OCI-LY7 (cell line): Measurements from ENCODE around the gene LIN52. TPM values are rescaled to one million over a fixed set of nuclear protein-coding genes. Genes with fewer than 3 reads are reported as not detected.

Experiments used
- BruUV-seq: library from RNA; stranded (reverse); fragments of 400-500 nt; replicated peaks from 2 replicates; lab custom pipeline; 2021; lab: Mats Ljungman, UMichigan
- CTCF ChIA-PET: fragments of 300-600 bp; sonication (Branson Sonifier 250); formaldehyde crosslinking; loops from one replicate; lab custom pipeline; 2022; ENCODE audit warnings: antibody characterized with exemption; ENCODE audit not compliant: unreplicated experiment; lab: Charles Lee
- POLR2A ChIA-PET: fragments of 300-600 bp; sonication (Branson Sonifier 250); formaldehyde crosslinking; loops from one replicate; lab custom pipeline; 2022; ENCODE audit warnings: antibody characterized with exemption; lab: Charles Lee
- DNase-seq: peaks from one replicate; pipeline ENCODE4 v3.0.0-alpha.2; 2015; ENCODE audit warnings: low spot score
- H2AFZ ChIP-seq: fragments of 200-600 bp; sonication (generic), shearing (Covaris generic); 2 replicates; pipeline ENCODE4 v1.6.1; 2014; ENCODE audit warnings: mild to moderate bottlenecking, antibody characterized with exemption, low read length, moderate library complexity
- H3K27ac ChIP-seq: fragments of 200-600 bp; sonication (generic); 2 replicates; pipeline ENCODE4 v1.5.1; 2014; ENCODE audit warnings: mixed run types, low read depth, mild to moderate bottlenecking, moderate library complexity, low read length, inconsistent platforms; ENCODE audit not compliant: poor library complexity, severe bottlenecking
- H3K36me3 ChIP-seq: fragments of 200-600 bp; sonication (generic); 2 replicates; pipeline ENCODE4 v1.6.1; 2014; ENCODE audit warnings: mild to moderate bottlenecking, antibody characterized with exemption, low read length, moderate library complexity, mixed read lengths; ENCODE audit not compliant: insufficient read depth
- H3K4me1 ChIP-seq: fragments of 200-600 bp; sonication (generic); 2 replicates; pipeline ENCODE4 v1.5.1; 2014; ENCODE audit warnings: mild to moderate bottlenecking, low read length; ENCODE audit not compliant: insufficient read depth, poor library complexity, severe bottlenecking
- H3K4me2 ChIP-seq: fragments of 200-600 bp; sonication (generic); 2 replicates; pipeline ENCODE4 v1.6.1; 2014; ENCODE audit warnings: mild to moderate bottlenecking, low read length
- H3K4me3 ChIP-seq: fragments of 200-600 bp; sonication (generic); 2 replicates; pipeline ENCODE4 v1.5.1; 2014; ENCODE audit warnings: mild to moderate bottlenecking, low read depth, low read length; ENCODE audit not compliant: poor library complexity, severe bottlenecking
- H3K79me2 ChIP-seq: fragments of 200-600 bp; sonication (generic); 2 replicates; pipeline ENCODE4 v1.6.1; 2016; ENCODE audit warnings: low read depth, mild to moderate bottlenecking, low read length, moderate library complexity, mixed read lengths; ENCODE audit not compliant: insufficient read depth
- H3K9me2 ChIP-seq: fragments of 200-600 bp; sonication (generic); 2 replicates; pipeline ENCODE4 v1.6.1; 2016; ENCODE audit warnings: mild to moderate bottlenecking, low read length, mixed read lengths; ENCODE audit not compliant: insufficient read depth
- H3K9me3 ChIP-seq: fragments of 200-600 bp; sonication (generic); 2 replicates; pipeline ENCODE4 v1.6.1; 2014; ENCODE audit warnings: mild to moderate bottlenecking, mixed run types, low read length, mixed read lengths
- H4K20me1 ChIP-seq: fragments of 200-600 bp; sonication (generic); 2 replicates; pipeline ENCODE4 v1.6.1; 2014; ENCODE audit warnings: mild to moderate bottlenecking, antibody characterized with exemption, low read length, moderate library complexity, mixed read lengths; ENCODE audit not compliant: insufficient read depth
- CTCF ChIP-seq: fragments of 200-600 bp; sonication (generic); conservative IDR thresholded peaks from 2 replicates; pipeline ENCODE4 v1.5.1; 2014; ENCODE audit warnings: mild to moderate bottlenecking, antibody characterized with exemption, low read length, moderate library complexity, mixed read lengths
- EZH2phosphoT487 ChIP-seq: fragments of 200-600 bp; sonication (generic); IDR thresholded peaks from 2 replicates; pipeline ENCODE4 v1.6.1; 2018; ENCODE audit warnings: low read depth, borderline replicate concordance, mild to moderate bottlenecking, mixed run types, antibody characterized with exemption, low read length, moderate library complexity, mixed read lengths
- intact Hi-C: fragments of 100-400 bp; cut with micrococcal nuclease; formaldehyde crosslinking; loops from one replicate; pipeline ENCODE4 v1.10.0; 2022; ENCODE audit not compliant: unreplicated experiment
- total RNA-seq, 2 experiments: library from RNA; depleted of rRNA in 1 of 2; stranded (reverse); fragments of >200 nt in 1 of 2; shearing (Covaris generic) in 1 of 2; gene quantifications; 2 replicates each; pipeline ENCODE4 v1.2.3, GENCODE V29; 2014 to 2022

LIN52 gene
- total RNA-seq, 2 experiments from 2014 or later = 9.8 to 18.0 TPM

- CTCF ChIA-PET = no interaction called here
- intact Hi-C loops = no loop called here
- H4K20me1 ChIP-seq = no peaks in the 10 kb centered on the region; the same call in 1 of the 2 replicates
- H3K79me2 ChIP-seq = no peaks in the 10 kb centered on the region
- H3K27ac ChIP-seq = no peak overlapping the region
- H2AFZ ChIP-seq = no peak overlapping the region
- no peak overlapping the region for H3K4me2 ChIP-seq
- peaks cover 1% of the 10 kb centered on the region; the same call in 1 of the 2 replicates for H3K36me3 ChIP-seq
- TF ChIP-seq CTCF (no peak), EZH2phosphoT487 (no peak)
- no peak overlapping the region for H3K4me3 ChIP-seq
- no peaks in the 10 kb centered on the region for H3K9me3 ChIP-seq
- H3K9me2 ChIP-seq = no peaks in the 10 kb centered on the region
- DNase-seq = no peak
- POLR2A ChIA-PET = no interaction called here
- H3K4me1 ChIP-seq = no peaks in the 10 kb centered on the region
- BruUV-seq = no TSS peak
These were observed 119.7 kb downstream of the LIN52 start for GRCh38 chr14:74204491-74204890.

GRCh38 chr14:74205882-74206281 is 121.1 kb downstream of the LIN52 start:
- H3K4me2 ChIP-seq = no peak overlapping the region
- H3K36me3 ChIP-seq = no peaks in the 10 kb centered on the region
- no peak for TF ChIP-seq CTCF
- TF ChIP-seq EZH2phosphoT487 = no peak
- no peak for DNase-seq
- no peak overlapping the region for H3K4me3 ChIP-seq
- H2AFZ ChIP-seq = no peak overlapping the region
- intact Hi-C loops = no loop called here
- H3K9me3 ChIP-seq = no peaks in the 10 kb centered on the region
- ChIA-PET POLR2A (interaction anchor here (0.6 to 1.1 kb wide), 2 partner anchors 32 to 132 kb away, joined by 4 to 7 read pairs; no protein-coding TSS in a partner anchor), CTCF (no interaction called here)
- H4K20me1 ChIP-seq = no peaks in the 10 kb centered on the region; the same call in 1 of the 2 replicates
- no peaks in the 10 kb centered on the region for H3K9me2 ChIP-seq
- H3K4me1 ChIP-seq = no peaks in the 10 kb centered on the region
- BruUV-seq = no TSS peak
- no peaks in the 10 kb centered on the region for H3K79me2 ChIP-seq
- H3K27ac ChIP-seq = no peak overlapping the region

GRCh38 chr14:74207943-74208342 is 123.2 kb downstream of the LIN52 start:
- CTCF ChIA-PET = no interaction called here
- DNase-seq = peak; percentile 10
- H3K9me3 ChIP-seq = no peaks in the 10 kb centered on the region
- no peaks in the 10 kb centered on the region; the same call in 1 of the 2 replicates for H4K20me1 ChIP-seq
- H3K4me3 ChIP-seq = no peak overlapping the region
- H3K9me2 ChIP-seq = no peaks in the 10 kb centered on the region
- H3K79me2 ChIP-seq = no peaks in the 10 kb centered on the region
- TF ChIP-seq EZH2phosphoT487 (no peak), CTCF (peak; percentile 74)
- H3K4me2 ChIP-seq = no peak overlapping the region
- no peaks in the 10 kb centered on the region for H3K4me1 ChIP-seq
- intact Hi-C loops = no loop called here
- POLR2A ChIA-PET = interaction anchor here (0.5 kb wide), 1 partner anchor 526 kb away, joined by 3 read pairs; no protein-coding TSS in a partner anchor
- BruUV-seq = no TSS peak
- no peak overlapping the region for H3K27ac ChIP-seq
- no peaks in the 10 kb centered on the region for H3K36me3 ChIP-seq
- H2AFZ ChIP-seq = no peak overlapping the region
